ENCODE measurements around the gene TMEM115.
A peak's percentile ranks its signal among the peaks of the same experiment; 100 is the strongest.

Gene TMEM115

GRCh38 chr3:50325497-50326181 is 33.7 kb downstream of the TMEM115 start:
- H3K4me3 ChIP-seq (ENCODE audit: low read depth, low read length): no peak overlapping the region
- H3K36me3 ChIP-seq: peaks cover 42% of the 10 kb centered on the region
- H3K9me3 ChIP-seq (ENCODE audit: severe bottlenecking): no peaks in the 10 kb centered on the region
- H3K27me3 ChIP-seq (ENCODE audit: insufficient read depth, low read depth, severe bottlenecking): no peaks in the 10 kb centered on the region
- H3K27ac ChIP-seq: no peak overlapping the region
- no peak for DNase-seq
- no peak for TF ChIP-seq CTCF (IDR thresholded peaks at IDR 0.05; ENCODE audit: low read depth, low read length)

DNA sequence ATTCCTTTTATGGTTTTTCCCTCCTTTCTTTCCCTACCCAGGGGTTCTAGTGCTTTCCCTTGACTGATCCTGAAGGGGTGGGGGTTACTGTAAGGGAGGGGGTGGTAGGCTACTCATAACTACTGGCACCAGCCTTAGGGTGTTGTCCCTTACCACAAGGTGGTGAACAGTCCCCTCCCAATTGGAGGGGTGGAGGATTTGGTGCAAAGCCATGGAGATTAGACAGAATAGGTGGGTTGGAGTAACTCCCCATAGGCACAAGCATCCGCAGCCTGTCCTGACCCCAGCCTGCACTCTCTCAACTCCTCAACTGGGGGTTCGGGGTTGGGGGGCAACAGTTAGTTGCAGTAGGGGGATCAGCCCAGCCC is 34.2 kb downstream of the TMEM115 start:
- Histone ChIP-seq H3K36me3 (peaks cover 37% of the 10 kb centered on the region), H3K4me3 (ENCODE audit: low read depth, low read length) (no peak overlapping the region), H3K27me3 (ENCODE audit: insufficient read depth, low read depth, severe bottlenecking) (no peaks in the 10 kb centered on the region), H3K27ac (no peak overlapping the region), H3K9me3 (ENCODE audit: severe bottlenecking) (no peaks in the 10 kb centered on the region)
- no peak for DNase-seq
- no peak for TF ChIP-seq CTCF (IDR thresholded peaks at IDR 0.05; ENCODE audit: low read depth, low read length)

- Histone ChIP-seq H3K36me3 (peaks cover 37% of the 10 kb centered on the region), H3K9me3 (ENCODE audit: severe bottlenecking) (no peaks in the 10 kb centered on the region), H3K27ac (no peak overlapping the region), H3K27me3 (ENCODE audit: insufficient read depth, low read depth, severe bottlenecking) (no peaks in the 10 kb centered on the region), H3K4me3 (ENCODE audit: low read depth, low read length) (no peak overlapping the region)
- peak; percentile 90 for TF ChIP-seq CTCF (IDR thresholded peaks at IDR 0.05; ENCODE audit: low read depth, low read length)
- DNase-seq: peak; percentile 88
Observed at GRCh38 chr3:50324351-50325112, 34.8 kb downstream of the TMEM115 start.

DNA sequence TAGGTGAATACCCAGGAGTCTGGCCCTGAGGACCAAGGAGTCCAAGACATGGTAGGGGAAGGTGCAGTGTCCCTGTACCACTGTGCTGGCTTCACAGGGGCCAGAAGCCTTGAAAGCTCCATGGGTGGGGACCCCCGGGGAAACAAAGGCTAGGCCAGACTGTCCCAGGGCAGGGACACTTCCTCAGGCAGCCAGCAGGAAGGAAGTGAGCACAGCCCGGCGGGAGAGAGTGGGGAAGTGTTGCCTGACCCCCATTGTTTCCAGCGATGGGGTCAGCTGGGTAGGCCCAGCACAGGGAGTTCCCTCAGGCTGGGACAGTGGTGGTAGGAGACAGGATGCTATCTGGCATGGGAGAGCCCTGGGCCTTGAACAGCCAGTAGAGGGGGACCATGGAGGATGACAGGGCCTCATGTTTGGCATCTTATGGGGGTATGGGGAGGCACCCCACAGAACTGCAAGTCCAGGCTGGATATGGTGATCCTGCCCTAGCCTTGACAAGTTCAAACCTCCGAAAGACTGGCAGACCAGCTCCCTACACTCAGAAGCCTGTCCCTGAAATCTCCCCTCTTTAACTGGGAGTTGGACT is 35.6 kb downstream of the TMEM115 start:
- TF ChIP-seq CTCF (IDR thresholded peaks at IDR 0.05; ENCODE audit: low read depth, low read length): no peak
- no peak overlapping the region for H3K27ac ChIP-seq
- H3K4me3 ChIP-seq (ENCODE audit: low read depth, low read length): no peak overlapping the region

DNA sequence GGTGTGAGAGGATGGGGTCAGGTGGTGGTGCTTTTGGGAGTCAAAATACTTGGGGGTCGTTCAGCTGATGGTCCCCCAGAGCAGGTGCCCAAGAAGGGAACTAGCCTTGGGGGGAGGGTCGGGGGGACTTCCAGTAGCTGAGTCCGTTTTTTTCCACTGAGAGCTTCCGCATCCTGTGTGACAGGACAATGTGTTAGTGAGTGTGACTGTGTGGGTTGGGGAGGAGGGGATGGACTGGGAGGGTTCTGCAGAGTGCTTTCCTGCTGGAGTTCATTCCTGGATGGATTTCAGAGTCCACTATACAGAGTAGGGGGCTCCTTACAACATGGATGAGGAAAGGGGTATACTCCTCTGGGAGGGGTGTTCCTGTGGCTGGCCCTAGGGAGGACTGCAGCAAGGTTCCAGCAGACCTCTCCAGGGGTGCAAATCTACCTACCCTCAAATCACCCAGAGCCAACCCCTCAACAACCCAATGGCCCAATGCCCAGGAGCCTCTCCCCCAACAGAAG is 36.2 kb downstream of the TMEM115 start:
- Histone ChIP-seq H3K27ac (no peak overlapping the region), H3K9me3 (ENCODE audit: severe bottlenecking) (no peaks in the 10 kb centered on the region), H3K27me3 (ENCODE audit: insufficient read depth, low read depth, severe bottlenecking) (no peaks in the 10 kb centered on the region), H3K4me3 (ENCODE audit: low read depth, low read length) (no peak overlapping the region), H3K36me3 (peaks cover 46% of the 10 kb centered on the region)
- no peak for TF ChIP-seq CTCF (IDR thresholded peaks at IDR 0.05; ENCODE audit: low read depth, low read length)
- DNase-seq: no peak

More for the DNA sequence above, 35.6 kb downstream of the TMEM115 start:
- no peaks in the 10 kb centered on the region for H3K27me3 ChIP-seq (ENCODE audit: insufficient read depth, low read depth, severe bottlenecking)
- no peak for DNase-seq
- H3K9me3 ChIP-seq (ENCODE audit: severe bottlenecking): no peaks in the 10 kb centered on the region
- H3K36me3 ChIP-seq: peaks cover 41% of the 10 kb centered on the region
